NCI-H187 treated with DMSO at 0.1 percent for 48 hours (cell line): Measurements from ENCODE around the gene METTL26.

ENCODE experiments used
- DNase-seq: peaks from one replicate; lab custom pipeline; 2025; lab: John Stamatoyannopoulos, UW

The METTL26 gene

DNA sequence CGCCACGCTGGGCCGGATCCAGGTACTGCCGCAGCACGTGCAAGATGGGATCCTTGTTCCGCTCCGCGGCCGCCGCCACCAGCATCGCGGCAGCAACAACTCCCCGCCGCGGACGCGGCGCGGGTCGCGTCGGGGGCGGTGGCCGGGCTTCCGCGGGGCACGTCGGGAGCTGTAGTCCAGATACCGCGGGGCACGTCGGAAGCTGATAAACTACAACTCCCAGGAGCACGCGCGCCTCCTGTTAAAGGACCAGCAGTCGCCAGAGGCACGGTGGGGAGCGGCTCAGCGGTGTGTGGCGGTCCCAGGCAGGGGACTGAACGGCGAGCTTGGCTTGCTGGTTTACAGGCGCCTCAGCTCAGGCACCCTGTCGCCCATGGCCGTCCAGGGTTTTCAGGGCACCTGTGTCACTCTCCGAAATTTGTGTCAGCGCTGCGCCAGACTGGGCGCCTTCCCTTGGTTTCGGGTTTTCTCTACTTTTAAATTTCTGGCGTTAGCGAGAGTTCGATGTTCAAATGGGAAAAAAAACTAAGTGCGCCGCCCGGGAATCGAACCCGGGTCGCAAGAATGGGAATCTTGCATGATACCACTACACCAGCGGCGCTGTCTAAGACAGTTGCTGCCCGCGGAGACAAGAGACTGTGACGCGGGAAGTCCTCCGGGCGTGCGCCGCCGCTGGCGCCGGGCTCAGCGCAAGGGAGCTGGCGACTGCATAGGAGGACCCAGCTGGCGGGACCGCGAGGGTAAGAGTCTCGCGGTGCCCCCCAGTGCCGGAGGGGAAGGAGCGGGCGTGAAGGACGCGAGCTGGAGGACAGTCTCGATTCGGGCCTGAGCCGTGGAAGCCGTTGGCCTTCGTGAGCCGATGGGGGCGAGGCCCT, at the start of gene METTL26:
TSS of gene METTL26 (minus strand) at position 100 of the 875 bp plus-strand sequence. CDS start at position 85, 15 bp downstream.
- DNase-seq, result peak; percentile 77

- peak; percentile 38 for DNase-seq
Measured at GRCh38 chr16:684961-685696, 49.0 kb upstream of the METTL26 start.

GRCh38 chr16:684071-684794, 48.1 kb upstream of the METTL26 start, which contains the start of gene JMJD8:
TSS of gene JMJD8 (minus strand) at chr16:684334. CDS start at chr16:684319, 15 bp downstream.
- peak; percentile 82 for DNase-seq

- DNase-seq, result no peak
Measured at GRCh38 chr16:683396-684070, 47.4 kb upstream of the METTL26 start.

DNA sequence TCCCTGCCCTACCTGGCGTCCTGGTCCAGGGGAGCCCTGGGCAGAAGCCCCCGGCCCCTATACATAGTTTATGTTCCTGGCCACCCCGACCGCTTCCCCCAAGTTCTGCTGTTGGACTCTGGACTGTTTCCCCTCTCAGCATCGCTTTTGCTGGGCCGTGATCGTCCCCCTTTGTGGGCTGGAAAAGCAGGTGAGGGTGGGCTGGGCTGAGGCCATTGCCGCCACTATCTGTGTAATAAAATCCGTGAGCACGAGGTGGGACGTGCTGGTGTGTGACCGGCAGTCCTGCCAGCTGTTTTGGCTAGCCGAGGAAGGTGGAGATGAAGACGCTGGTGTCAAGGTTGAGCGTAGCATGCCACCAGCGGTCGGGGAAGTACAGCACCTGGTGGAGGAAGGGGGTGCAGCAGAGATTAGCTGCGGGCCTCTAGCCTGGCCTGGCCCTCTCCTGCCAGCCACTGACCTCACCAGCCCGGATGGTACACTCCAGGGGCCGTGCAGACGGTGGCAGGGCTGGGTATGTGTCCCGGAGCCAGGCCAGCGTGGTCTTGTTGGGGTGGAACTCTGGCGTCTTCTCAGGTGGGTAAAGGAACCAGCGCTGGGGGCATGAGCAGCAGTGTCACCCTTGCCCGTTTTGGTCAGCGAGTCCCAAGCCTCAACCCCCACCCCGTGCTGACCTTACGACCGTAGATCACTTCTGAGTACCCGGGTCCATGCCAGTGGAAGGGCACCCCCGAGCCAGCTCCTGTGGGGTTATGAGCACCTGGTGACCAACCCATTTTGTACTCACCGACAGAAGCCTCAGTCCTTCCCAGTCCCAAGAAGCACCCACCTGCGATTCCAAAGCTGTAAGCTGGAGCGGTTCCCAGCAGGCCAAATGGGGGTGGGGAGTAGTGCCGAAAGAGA, 46.6 kb upstream of the METTL26 start:
- no peak for DNase-seq

GRCh38 chr16:681746-682427, 45.8 kb upstream of the METTL26 start:
- no peak for DNase-seq

- no peak for DNase-seq
Measured at GRCh38 chr16:680967-681745, 45.1 kb upstream of the METTL26 start.

- no peak for DNase-seq
Measured at GRCh38 chr16:680625-680945, 44.5 kb upstream of the METTL26 start.

DNA sequence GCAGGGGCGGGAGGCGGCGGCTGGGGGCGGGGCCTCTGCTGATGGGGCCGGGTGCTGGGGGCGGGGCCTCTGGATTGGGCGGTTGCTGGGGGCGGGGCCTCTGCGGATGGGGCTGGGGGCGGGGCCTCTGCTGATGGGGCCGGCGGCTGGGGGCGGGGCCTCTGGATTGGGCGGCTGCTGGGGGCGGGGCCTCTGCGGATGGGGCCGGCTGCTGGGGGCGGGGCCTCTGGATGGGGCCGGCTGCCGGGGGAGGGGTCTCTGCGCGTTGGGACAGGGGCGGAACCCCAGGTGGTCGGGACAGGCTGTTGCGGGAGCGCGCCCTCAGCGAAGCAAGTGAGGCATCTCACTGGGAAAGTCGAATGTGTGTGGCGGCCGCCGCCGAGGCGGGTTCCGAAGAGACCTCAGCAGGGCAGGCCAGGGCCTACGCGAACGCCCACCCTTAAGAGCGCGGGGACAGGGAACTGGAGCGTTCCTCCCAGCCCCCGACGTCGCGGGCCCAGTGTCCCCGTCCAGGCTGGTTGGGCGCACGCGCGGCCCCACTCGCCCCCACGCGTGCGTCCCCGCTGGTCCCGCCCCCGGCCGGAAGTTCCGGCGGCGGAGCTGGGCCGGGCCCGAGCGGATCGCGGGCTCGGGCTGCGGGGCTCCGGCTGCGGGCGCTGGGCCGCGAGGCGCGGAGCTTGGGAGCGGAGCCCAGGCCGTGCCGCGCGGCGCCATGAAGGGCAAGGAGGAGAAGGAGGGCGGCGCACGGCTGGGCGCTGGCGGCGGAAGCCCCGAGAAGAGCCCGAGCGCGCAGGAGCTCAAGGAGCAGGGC, 43.9 kb upstream of the METTL26 start, which contains the start of gene STUB1:
TSS of gene STUB1 (plus strand) at position 597 of the 811 bp plus-strand sequence. CDS start at position 713, 116 bp downstream.
- DNase-seq, result no peak

DNA sequence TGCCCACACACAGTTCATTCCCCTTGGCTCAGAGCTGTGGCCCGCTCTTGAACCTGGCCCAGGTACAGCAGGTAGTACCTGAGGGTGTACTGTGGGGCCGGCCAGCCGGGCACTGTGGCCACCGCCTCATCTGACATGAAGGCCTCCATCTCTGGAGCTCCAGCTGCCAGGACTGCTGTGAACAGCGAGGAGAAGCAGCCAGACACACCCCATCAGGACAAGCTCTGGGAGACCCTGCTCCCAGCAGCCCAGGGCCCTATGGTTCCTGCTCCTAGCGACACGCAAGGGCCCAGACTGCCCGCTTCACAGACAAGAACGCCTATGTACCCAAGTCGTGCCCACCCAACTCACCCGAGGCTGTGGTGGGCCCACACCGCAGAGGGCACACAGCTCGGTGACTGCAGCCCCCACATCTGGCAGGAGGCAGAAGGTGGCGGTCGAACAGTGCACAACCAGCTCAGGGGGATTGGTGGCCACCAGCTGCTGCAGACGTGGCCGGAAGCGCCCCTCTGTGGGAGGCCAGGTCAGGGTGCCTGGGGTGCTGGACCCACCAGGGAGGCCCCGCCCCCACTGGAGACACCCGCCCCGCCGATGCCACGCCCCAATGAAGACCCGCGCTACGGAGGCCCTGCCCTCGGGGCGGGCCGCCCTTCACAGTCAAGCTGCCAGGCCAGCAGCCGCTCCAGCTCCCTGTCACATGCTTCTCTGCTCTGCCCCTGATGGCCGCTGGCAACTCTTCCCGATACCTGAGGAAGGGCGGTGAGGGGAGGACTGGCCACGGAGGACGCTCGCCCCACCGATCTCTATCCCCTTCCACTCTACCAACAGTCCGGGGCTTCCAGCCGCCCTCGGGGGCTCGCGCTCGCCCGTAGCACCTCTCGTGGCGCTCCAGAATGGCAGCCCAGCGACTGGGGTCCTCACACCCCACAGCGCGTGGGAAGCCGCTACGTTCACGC, 43.0 kb upstream of the METTL26 start:
- peak; percentile 34 for DNase-seq

DNA sequence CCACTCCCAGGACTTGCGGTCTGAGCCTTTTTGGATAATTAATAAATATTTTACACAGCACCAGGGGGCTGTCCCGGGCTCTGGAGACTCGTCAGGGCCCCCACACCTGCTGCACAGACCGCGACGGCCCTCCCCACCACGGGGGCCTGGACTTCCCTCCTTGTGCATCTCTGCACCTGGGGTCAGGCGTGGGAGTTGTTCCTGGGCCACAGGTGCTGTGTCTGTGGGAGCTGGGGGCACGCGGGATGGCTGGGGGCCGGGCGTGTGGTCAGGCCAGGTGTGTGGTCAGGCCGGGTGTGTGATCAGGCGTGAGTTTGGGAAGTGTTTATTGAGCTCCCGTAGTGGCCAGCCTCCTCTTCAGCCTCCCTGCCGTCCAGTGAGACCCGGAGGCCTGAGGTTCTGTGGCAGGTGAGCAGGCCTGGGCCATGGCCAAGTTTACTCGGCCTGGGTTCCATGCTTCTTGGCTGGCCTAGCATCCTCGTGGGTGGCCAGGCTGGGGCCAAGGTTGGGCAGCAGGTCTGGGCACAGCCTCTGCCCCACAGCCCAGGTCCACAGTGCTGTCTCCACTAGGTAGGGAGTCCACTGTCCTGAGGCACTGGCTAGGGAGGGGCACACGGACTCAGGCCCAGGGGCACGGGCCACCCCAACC, 42.2 kb upstream of the METTL26 start:
- no peak for DNase-seq

- DNase-seq, result peak; percentile 17
Measured at GRCh38 chr16:677316-678190, 41.4 kb upstream of the METTL26 start.

- peak; percentile 72 for DNase-seq
Measured at GRCh38 chr16:676913-677312, 40.8 kb upstream of the METTL26 start.

GRCh38 chr16:676565-676902, 40.4 kb upstream of the METTL26 start:
- DNase-seq, result no peak

DNA sequence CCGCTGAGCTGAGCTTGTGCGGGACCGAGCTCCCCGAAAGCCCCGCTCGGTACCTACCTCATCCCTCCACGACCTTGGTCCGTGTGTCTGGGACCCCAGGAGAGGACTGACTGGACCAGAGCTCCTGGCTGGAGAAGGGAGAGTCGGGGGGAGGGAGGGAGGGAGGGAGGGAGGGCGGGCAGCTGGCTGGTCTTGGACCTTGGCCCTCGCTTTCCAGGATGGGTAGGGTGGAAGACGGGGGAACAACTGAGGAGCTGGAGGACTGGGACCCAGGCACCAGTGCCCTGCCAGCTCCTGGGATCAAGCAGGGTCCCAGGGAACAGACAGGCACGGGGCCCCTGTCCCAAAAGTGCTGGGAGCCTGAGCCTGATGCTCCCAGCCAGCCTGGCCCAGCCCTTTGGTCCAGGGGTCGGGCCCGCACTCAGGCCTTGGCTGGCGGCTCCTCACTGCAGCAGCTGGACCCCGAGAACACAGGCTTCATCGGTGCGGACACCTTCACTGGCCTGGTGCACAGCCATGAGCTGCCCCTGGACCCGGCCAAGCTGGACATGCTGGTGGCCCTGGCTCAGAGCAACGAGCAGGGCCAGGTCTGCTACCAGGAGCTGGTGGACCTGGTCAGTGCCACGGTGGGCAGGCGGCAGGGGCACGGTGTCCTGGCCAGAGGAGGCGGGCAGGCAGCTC, 39.9 kb upstream of the METTL26 start:
- no peak for DNase-seq
